ENCODE measurements around the gene FRS3. TPM values are rescaled to one million over a fixed set of nuclear protein-coding genes. Genes with fewer than 3 reads are reported as not detected.

Gene FRS3
- total and polyA plus RNA-seq, 2 of the 8 experiments (the other 6 are each of a cell fraction or from before 2014, with no cell fraction given) = 3.4 to 4.4 TPM

GRCh38 chr6:41801380-41801779 lies 21.7 kb upstream of the FRS3 start:
- Histone ChIP-seq H3K14ac (ENCODE audit: insufficient read length) (no peak overlapping the region), H3K9ac (replicated peaks in 1 of 4; ENCODE audit: extremely low read depth in 1 of 4, low read depth in 3 of 4, low read length in 3 of 4) (no peak overlapping the region), H3K27me3 (replicated peaks in 1 of 4; ENCODE audit: control insufficient read depth in 3 of 4, extremely low read depth in 1 of 4, insufficient read depth in 3 of 4, low read length in 3 of 4) (no peaks in the 10 kb centered on the region), H3K23me2 (ENCODE audit: low read depth, low read length) (no peaks in the 10 kb centered on the region), H2BK15ac (ENCODE audit: low read length) (no peak overlapping the region), H3K9me3 (ENCODE audit: insufficient read depth in 2 of 2, low read depth in 1 of 2, low read length in 1 of 2) (no peaks in the 10 kb centered on the region), H2BK120ac (replicated peaks; ENCODE audit: low read depth, low read length) (no peak overlapping the region), H3K23ac (ENCODE audit: insufficient read length) (no peak overlapping the region), H3K36me3 (ENCODE audit: control insufficient read depth in 2 of 4, insufficient read depth in 4 of 4, low read length in 3 of 4) (peaks cover 0 to 20% (median 9%) of the 10 kb centered on the region in 4 experiments; a peak in 5 of 8 replicates), H2BK20ac (ENCODE audit: low read length) (no peak overlapping the region), H3K18ac (ENCODE audit: extremely low read depth, low read length) (no peak overlapping the region), H2AFZ (ENCODE audit: low read length) (no peak overlapping the region), H4K20me1 (replicated peaks in 1 of 2; ENCODE audit: control insufficient read depth in 1 of 2, insufficient read depth in 2 of 2, low read length in 2 of 2) (peaks cover 2 to 4% of the 10 kb centered on the region in 2 experiments), H3K4me2 (ENCODE audit: insufficient read depth in 1 of 2, low read depth in 2 of 2, low read length in 2 of 2) (no peak overlapping the region), H2BK12ac (ENCODE audit: low read depth, low read length) (no peak overlapping the region), H4K5ac (ENCODE audit: insufficient read length, low read depth, low read length) (no peak overlapping the region), H3K4me1 (replicated peaks in 1 of 4; ENCODE audit: control insufficient read depth in 3 of 4, insufficient read depth in 4 of 4, low read length in 3 of 4) (no peaks in the 10 kb centered on the region), H3K4me3 (ENCODE audit: extremely low read depth in 1 of 4, insufficient read depth in 2 of 4, low read depth in 3 of 4, low read length in 4 of 4) (no peak overlapping the region), H3K27ac (ENCODE audit: low read depth, low read length) (no peak overlapping the region), H3K56ac (replicated peaks; ENCODE audit: insufficient read length, low read depth, low read length) (no peak overlapping the region), H3K79me2 (ENCODE audit: control insufficient read depth in 1 of 2, insufficient read depth in 2 of 2, low read length in 2 of 2) (no peaks in the 10 kb centered on the region), H4K8ac (ENCODE audit: extremely low read depth, insufficient read depth, low read length) (no peak overlapping the region), H3K4ac (replicated peaks; ENCODE audit: insufficient read length, low read depth, low read length) (no peak overlapping the region), H2BK5ac (ENCODE audit: low read depth, low read length) (no peak overlapping the region), H3K79me1 (ENCODE audit: low read depth, low read length) (no peaks in the 10 kb centered on the region), H4K91ac (replicated peaks; ENCODE audit: insufficient read length, low read length) (no peak overlapping the region), H2AK5ac (ENCODE audit: low read depth, low read length) (no peak overlapping the region)
- CTCF ChIA-PET (ENCODE audit: partially characterized antibody) = interaction anchor here (0.5 to 3.4 kb wide), 23 partner anchors 9 to 413 kb away, joined by 3 to 36 read pairs (median 3); partner anchors contain the start of gene TOMM6
- DNase-seq (ENCODE audit: low read depth in 1 of 2, low spot score in 2 of 2) = no peak
- no peak for FAIRE-seq
- 85% methylated on average over 2 of the region's 2 CpGs; no CpG with 5 or more reads in 1 of the 2 experiments for WGBS, 2 experiments (ENCODE audit: extremely low coverage in 1 of 2, insufficient coverage in 1 of 2, insufficient read length in 1 of 2, insufficient replicate concordance in 2 of 2, low coverage in 1 of 2, low lambda C conversion rate in 2 of 2, missing lambda C conversion rate in 1 of 2)
- POLR2A ChIA-PET (ENCODE audit: partially characterized antibody) = interaction anchor here (0.8 to 1.2 kb wide), 2 partner anchors 14 to 17 kb away, joined by 4 read pairs; partner anchors contain the start of gene TOMM6
- TF ChIP-seq CTCF (IDR thresholded peaks at IDR 0.05; ENCODE audit: control extremely low read depth in 1 of 3, insufficient read depth in 1 of 3, low read depth in 1 of 3, low read length in 3 of 3) = peak in 2 of 3 experiments; percentile 35 to 41; a peak in 2 of 4 replicates
- peak; percentile 47 to 57 for TF ChIP-seq RAD21 (IDR thresholded peaks at IDR 0.05 in 1 of 2, conservative IDR thresholded peaks at IDR 0.05 in 1 of 2; ENCODE audit: low read depth in 2 of 2, low read length in 2 of 2)
- no peak for TF ChIP-seq E2F6 (IDR thresholded peaks at IDR 0.05)
- TF ChIP-seq EZH2 (IDR thresholded peaks at IDR 0.05; ENCODE audit: low read depth, low read length, severe bottlenecking) = no peak
- no peak for TF ChIP-seq KDM4A (IDR thresholded peaks at IDR 0.05; ENCODE audit: low read depth, low read length, severe bottlenecking)
- TF ChIP-seq SIX5 (IDR thresholded peaks at IDR 0.05; ENCODE audit: low read depth, low read length) = no peak
- TF ChIP-seq TEAD4 (IDR thresholded peaks at IDR 0.05; ENCODE audit: low read depth, low read length) = no peak
